ENCODE data around the gene ECM1. TPM values are rescaled to one million over a fixed set of nuclear protein-coding genes. Genes with fewer than 3 reads are reported as not detected.

The ECM1 gene
- total RNA-seq, 1 donor from 2014 or later, result 2.8 TPM

- TF ChIP-seq CTCF (IDR thresholded peaks at IDR 0.05; ENCODE audit: partially characterized antibody, unreplicated experiment), result no peak
- no peaks in the 10 kb centered on the region for H3K36me3 Mint-ChIP-seq (ENCODE audit: unreplicated experiment)
- peaks cover 11% of the 10 kb centered on the region for H3K27me3 Mint-ChIP-seq (ENCODE audit: unreplicated experiment)
- H3K4me1 Mint-ChIP-seq (ENCODE audit: low read depth, unreplicated experiment), result peaks cover 3% of the 10 kb centered on the region
- DNase-seq, result no peak
- peaks cover 3% of the 10 kb centered on the region for H3K9me3 Mint-ChIP-seq (ENCODE audit: unreplicated experiment)
- no peak overlapping the region for H3K4me3 Mint-ChIP-seq (ENCODE audit: unreplicated experiment)
- no peak overlapping the region for H3K27ac Mint-ChIP-seq (ENCODE audit: unreplicated experiment)
These were observed 45.0 kb downstream of the ECM1 start for GRCh38 chr1:150552911-150553289.

GRCh38 chr1:150553392-150554085 is 45.6 kb downstream of the ECM1 start:
- Mint-ChIP-seq H3K4me3 (ENCODE audit: unreplicated experiment) (no peak overlapping the region), H3K27me3 (ENCODE audit: unreplicated experiment) (peaks cover 8% of the 10 kb centered on the region), H3K36me3 (ENCODE audit: unreplicated experiment) (no peaks in the 10 kb centered on the region), H3K9me3 (ENCODE audit: unreplicated experiment) (peaks cover under 1% of the 10 kb centered on the region), H3K27ac (ENCODE audit: unreplicated experiment) (no peak overlapping the region), H3K4me1 (ENCODE audit: low read depth, unreplicated experiment) (peaks cover 3% of the 10 kb centered on the region)
- peak; percentile 16 for DNase-seq
- no peak for TF ChIP-seq CTCF (IDR thresholded peaks at IDR 0.05; ENCODE audit: partially characterized antibody, unreplicated experiment)

GRCh38 chr1:150554086-150554452 is 46.2 kb downstream of the ECM1 start:
- no peak overlapping the region for H3K27ac Mint-ChIP-seq (ENCODE audit: unreplicated experiment)

GRCh38 chr1:150555198-150555970 is 47.5 kb downstream of the ECM1 start:
- Mint-ChIP-seq H3K4me1 (ENCODE audit: low read depth, unreplicated experiment) (peaks cover 3% of the 10 kb centered on the region), H3K27ac (ENCODE audit: unreplicated experiment) (no peak overlapping the region), H3K9me3 (ENCODE audit: unreplicated experiment) (peaks cover 3% of the 10 kb centered on the region), H3K27me3 (ENCODE audit: unreplicated experiment) (peaks cover 8% of the 10 kb centered on the region), H3K36me3 (ENCODE audit: unreplicated experiment) (no peaks in the 10 kb centered on the region), H3K4me3 (ENCODE audit: unreplicated experiment) (no peak overlapping the region)
- no peak for DNase-seq
- TF ChIP-seq CTCF (IDR thresholded peaks at IDR 0.05; ENCODE audit: partially characterized antibody, unreplicated experiment), result no peak

More at GRCh38 chr1:150554086-150554452, 46.2 kb downstream of the ECM1 start:
- no peaks in the 10 kb centered on the region for H3K9me3 Mint-ChIP-seq (ENCODE audit: unreplicated experiment)
- peaks cover 7% of the 10 kb centered on the region for H3K27me3 Mint-ChIP-seq (ENCODE audit: unreplicated experiment)
- no peak overlapping the region for H3K4me3 Mint-ChIP-seq (ENCODE audit: unreplicated experiment)
- no peak for DNase-seq
- no peaks in the 10 kb centered on the region for H3K36me3 Mint-ChIP-seq (ENCODE audit: unreplicated experiment)
- TF ChIP-seq CTCF (IDR thresholded peaks at IDR 0.05; ENCODE audit: partially characterized antibody, unreplicated experiment), result no peak
- H3K4me1 Mint-ChIP-seq (ENCODE audit: low read depth, unreplicated experiment), result peaks cover 3% of the 10 kb centered on the region

Data from glutamatergic neuron (in vitro differentiated cells).